ENCODE data around the gene SHOC2.
A peak's percentile ranks its signal among the peaks of the same experiment; 100 is the strongest.
"Not testable (repeated sequence)": the region's sequence is repeated elsewhere in the genome, so short reads cannot be mapped to it uniquely, and the experiment has no call there.

The SHOC2 gene

GRCh38 chr10:110915600-110915999 is 3.8 kb upstream of the SHOC2 start:
- H3K36me3 Mint-ChIP-seq; ATAC-seq (ENCODE audit: low read depth); H3K4me3 Mint-ChIP-seq; H3K27me3 Mint-ChIP-seq; DNase-seq (ENCODE audit: low spot score in 2 of 2); H3K9me3 Mint-ChIP-seq; H3K27ac Mint-ChIP-seq: not testable (repeated sequence)
- H3K4me1 Mint-ChIP-seq: peaks cover 18% of the 10 kb centered on the region

- Mint-ChIP-seq H3K4me1 (peaks cover 17% of the 10 kb centered on the region), H3K4me3 (no peak overlapping the region), H3K27ac (no peak overlapping the region), H3K9me3 (no peaks in the 10 kb centered on the region), H3K27me3 (no peaks in the 10 kb centered on the region), H3K36me3 (no peaks in the 10 kb centered on the region)
- ATAC-seq (ENCODE audit: low read depth) (no peak), DNase-seq (ENCODE audit: low spot score in 2 of 2) (no peak)
Observed at GRCh38 chr10:110916554-110917346, 2.7 kb upstream of the SHOC2 start.

GRCh38 chr10:110918269-110918642 is 1.1 kb upstream of the SHOC2 start:
- Mint-ChIP-seq H3K27me3 (no peaks in the 10 kb centered on the region), H3K4me1 (peaks cover 20% of the 10 kb centered on the region), H3K9me3 (no peaks in the 10 kb centered on the region), H3K36me3 (no peaks in the 10 kb centered on the region), H3K4me3 (peak overlapping the region; percentile 98), H3K27ac (peak overlapping the region; percentile 99)
- DNase-seq (ENCODE audit: low spot score in 2 of 2): no peak
- ATAC-seq (ENCODE audit: low read depth): no peak

- Mint-ChIP-seq H3K36me3 (no peaks in the 10 kb centered on the region), H3K9me3 (no peaks in the 10 kb centered on the region), H3K4me3 (peak within 1 kb of the TSS; percentile 100), H3K4me1 (peaks cover 22% of the 10 kb centered on the region), H3K27ac (peak within 1 kb of the TSS; percentile 99), H3K27me3 (no peaks in the 10 kb centered on the region)
- peak; percentile 77 to 97 for DNase-seq (ENCODE audit: low spot score in 2 of 2)
- ATAC-seq (ENCODE audit: low read depth): peak; percentile 82
Observed at GRCh38 chr10:110918643-110919348, 608 bp upstream of the SHOC2 start, which contains the start of gene BBIP1. TSS of gene BBIP1 (minus strand) at chr10:110919180. CDS start at chr10:110918157, 1,023 bp downstream.

- peak overlapping the region; percentile 100 for H3K4me3 Mint-ChIP-seq
- no peaks in the 10 kb centered on the region for H3K27me3 Mint-ChIP-seq
- peak overlapping the region; percentile 99 for H3K27ac Mint-ChIP-seq
- peak; percentile 51 to 63 for DNase-seq (ENCODE audit: low spot score in 2 of 2)
- no peaks in the 10 kb centered on the region for H3K9me3 Mint-ChIP-seq
- peaks cover 3% of the 10 kb centered on the region for H3K36me3 Mint-ChIP-seq
- H3K4me1 Mint-ChIP-seq: peaks cover 26% of the 10 kb centered on the region
- peak; percentile 42 for ATAC-seq (ENCODE audit: low read depth)
Observed at GRCh38 chr10:110919971-110920881, 822 bp downstream of the SHOC2 start.

- peaks cover 29% of the 10 kb centered on the region for H3K4me1 Mint-ChIP-seq
Observed at GRCh38 chr10:110923856-110924493, 4.6 kb downstream of the SHOC2 start.

GRCh38 chr10:110927461-110927860 is 8.1 kb downstream of the SHOC2 start:
- Mint-ChIP-seq H3K27me3 (no peaks in the 10 kb centered on the region), H3K36me3 (peaks cover 3% of the 10 kb centered on the region), H3K27ac (no peak overlapping the region), H3K9me3 (no peaks in the 10 kb centered on the region), H3K4me3 (no peak overlapping the region), H3K4me1 (peaks cover 29% of the 10 kb centered on the region)
- DNase-seq (ENCODE audit: low spot score in 2 of 2) (no peak), ATAC-seq (ENCODE audit: low read depth) (no peak)

More at GRCh38 chr10:110923856-110924493, 4.6 kb downstream of the SHOC2 start:
- DNase-seq (ENCODE audit: low spot score in 2 of 2): no peak
- H3K4me3 Mint-ChIP-seq: peak overlapping the region; percentile 49
- peak overlapping the region; percentile 78 for H3K27ac Mint-ChIP-seq
- H3K9me3 Mint-ChIP-seq: no peaks in the 10 kb centered on the region
- peaks cover 3% of the 10 kb centered on the region for H3K36me3 Mint-ChIP-seq
- no peak for ATAC-seq (ENCODE audit: low read depth)
- no peaks in the 10 kb centered on the region for H3K27me3 Mint-ChIP-seq

- DNase-seq (ENCODE audit: low spot score in 2 of 2) (no peak), ATAC-seq (ENCODE audit: low read depth) (no peak)
- peaks cover 2% of the 10 kb centered on the region for H3K9me3 Mint-ChIP-seq
- H3K36me3 Mint-ChIP-seq: peaks cover 6% of the 10 kb centered on the region
- no peak overlapping the region for H3K27ac Mint-ChIP-seq
- H3K27me3 Mint-ChIP-seq: no peaks in the 10 kb centered on the region
- H3K4me3 Mint-ChIP-seq: no peak overlapping the region
- peaks cover 19% of the 10 kb centered on the region for H3K4me1 Mint-ChIP-seq
Observed at GRCh38 chr10:110931769-110932381, 12.5 kb downstream of the SHOC2 start.

GRCh38 chr10:110932505-110933180 is 13.2 kb downstream of the SHOC2 start:
- ATAC-seq (ENCODE audit: low read depth) (no peak), DNase-seq (ENCODE audit: low spot score in 2 of 2) (no peak)
- Mint-ChIP-seq H3K4me3 (no peak overlapping the region), H3K9me3 (peaks cover 2% of the 10 kb centered on the region), H3K4me1 (peaks cover 21% of the 10 kb centered on the region), H3K27ac (no peak overlapping the region), H3K36me3 (peaks cover 11% of the 10 kb centered on the region), H3K27me3 (no peaks in the 10 kb centered on the region)

GRCh38 chr10:110936757-110937156 is 17.4 kb downstream of the SHOC2 start:
- H3K4me3 Mint-ChIP-seq: no peak overlapping the region
- DNase-seq (ENCODE audit: low spot score in 2 of 2) (no peak), ATAC-seq (ENCODE audit: low read depth) (no peak)
- H3K9me3 Mint-ChIP-seq: peaks cover 5% of the 10 kb centered on the region
- H3K27me3 Mint-ChIP-seq: no peaks in the 10 kb centered on the region
- peaks cover 23% of the 10 kb centered on the region for H3K36me3 Mint-ChIP-seq
- no peak overlapping the region for H3K27ac Mint-ChIP-seq
- H3K4me1 Mint-ChIP-seq: peaks cover 20% of the 10 kb centered on the region

GRCh38 chr10:110939419-110939818 is 20.0 kb downstream of the SHOC2 start:
- peaks cover 33% of the 10 kb centered on the region for H3K4me1 Mint-ChIP-seq
- DNase-seq (ENCODE audit: low spot score in 2 of 2) (no peak), ATAC-seq (ENCODE audit: low read depth) (no peak)
- peaks cover 36% of the 10 kb centered on the region for H3K36me3 Mint-ChIP-seq
- H3K27ac Mint-ChIP-seq: no peak overlapping the region
- H3K4me3 Mint-ChIP-seq: no peak overlapping the region
- no peaks in the 10 kb centered on the region for H3K27me3 Mint-ChIP-seq
- peaks cover 8% of the 10 kb centered on the region for H3K9me3 Mint-ChIP-seq

- no peak for ATAC-seq (ENCODE audit: low read depth)
- Mint-ChIP-seq H3K4me3 (peak overlapping the region; percentile 7), H3K27ac (peak overlapping the region; percentile 48), H3K36me3 (peaks cover 41% of the 10 kb centered on the region), H3K9me3 (peaks cover 8% of the 10 kb centered on the region), H3K4me1 (peaks cover 57% of the 10 kb centered on the region), H3K27me3 (no peaks in the 10 kb centered on the region)
- no peak for DNase-seq (ENCODE audit: low spot score in 2 of 2)
Observed at GRCh38 chr10:110944792-110945396, 25.5 kb downstream of the SHOC2 start.
